Mucosa of descending colon (tissue), 3 donors: ENCODE data around the gene SPEG. TPM values are rescaled to one million over a fixed set of nuclear protein-coding genes. Genes with fewer than 3 reads are reported as not detected.

Experiments
- ATAC-seq: fragments of 200-7000 bp; cut with Tn5 transposase; one replicate; pipeline ENCODE4 v1.9.1; 2020; ENCODE audit warnings: mild to moderate bottlenecking, moderate library complexity
- DNase-seq, 3 donors: peaks; one replicate each; pipeline ENCODE4 v3.0.0-alpha.2; 2020
- H3K36me3 ChIP-seq: fragments of 200-600 bp; one replicate; pipeline ENCODE4 v1.8.0; 2021; ENCODE audit warnings: low read depth, mild to moderate bottlenecking
- H3K4me1 ChIP-seq: fragments of 200-600 bp; one replicate; pipeline ENCODE4 v1.8.0; 2021; ENCODE audit warnings: low read depth, mild to moderate bottlenecking
- H3K4me3 ChIP-seq: fragments of 200-600 bp; one replicate; pipeline ENCODE4 v1.8.0; 2021; ENCODE audit warnings: mild to moderate bottlenecking
- H3K9me3 ChIP-seq: fragments of 200-600 bp; one replicate; pipeline ENCODE4 v1.8.0; 2021; ENCODE audit warnings: mild to moderate bottlenecking
- CTCF ChIP-seq: fragments of 200-600 bp; IDR thresholded peaks from one replicate; pipeline ENCODE4 v1.8.0; 2022; ENCODE audit warnings: antibody characterized with exemption, mild to moderate bottlenecking
- intact Hi-C, 2 donors: fragments of 100-400 bp; cut with DNase I in 1 of 2; cut with micrococcal nuclease in 1 of 2; formaldehyde crosslinking; loops; one replicate each; pipeline versions ENCODE4 v1.11.0 to v1.11.1; 2022; cut with DNase I, micrococcal nuclease
- total RNA-seq, 3 donors: library from RNA; stranded (reverse); fragmentation: NEBNext Ultra II Directional in 2 of 3; extraction: Animal tissue kit (Norgen Biotek cat#: 25700) in 2 of 3; gene quantifications; one replicate each; pipeline versions ENCODE4 v1.2.1 to v1.2.4, GENCODE V29; 2021 to 2023
- donor health status: DM: no; HTN: no; CAD: no; lungs with moderate emphysema.
- donor health status: DM: no; HTN: no; CAD: no.
- donor health status: DM: no; HTN: yes; CAD: no.

Gene SPEG
- total RNA-seq, 3 donors from 2014 or later: 7.9 to 242 (median 22.2) TPM

GRCh38 chr2:219488844-219489194 is 54.2 kb downstream of the SPEG start:
- intact Hi-C loops: no loop called here
- H3K36me3 ChIP-seq: no peaks in the 10 kb centered on the region
- ATAC-seq: no peak
- H3K9me3 ChIP-seq: no peaks in the 10 kb centered on the region
- no peak overlapping the region for H3K4me3 ChIP-seq
- H3K4me1 ChIP-seq: peaks cover 8% of the 10 kb centered on the region
- TF ChIP-seq CTCF: no peak
- DNase-seq: no peak

GRCh38 chr2:219489315-219489714 is 54.7 kb downstream of the SPEG start:
- H3K4me3 ChIP-seq: no peak overlapping the region
- DNase-seq (no peak), ATAC-seq (no peak)
- intact Hi-C loops: no loop called here
- no peak for TF ChIP-seq CTCF
- H3K4me1 ChIP-seq: peaks cover 6% of the 10 kb centered on the region
- H3K36me3 ChIP-seq: no peaks in the 10 kb centered on the region
- H3K9me3 ChIP-seq: no peaks in the 10 kb centered on the region

- Histone ChIP-seq H3K9me3 (no peaks in the 10 kb centered on the region), H3K4me1 (no peaks in the 10 kb centered on the region), H3K4me3 (no peak overlapping the region), H3K36me3 (no peaks in the 10 kb centered on the region)
- TF ChIP-seq CTCF: no peak
- DNase-seq (no peak), ATAC-seq (no peak)
- intact Hi-C loops: no loop called here
These were observed 55.5 kb downstream of the SPEG start for GRCh38 chr2:219490186-219490585.

- intact Hi-C loops: no loop called here
- no peak for TF ChIP-seq CTCF
- H3K4me3 ChIP-seq: no peak overlapping the region
- ATAC-seq (no peak), DNase-seq (no peak)
- no peaks in the 10 kb centered on the region for H3K9me3 ChIP-seq
- no peaks in the 10 kb centered on the region for H3K4me1 ChIP-seq
- no peaks in the 10 kb centered on the region for H3K36me3 ChIP-seq
These were observed 56.0 kb downstream of the SPEG start for GRCh38 chr2:219490600-219491130.

GRCh38 chr2:219491278-219491963 is 56.8 kb downstream of the SPEG start:
- Histone ChIP-seq H3K4me1 (peaks cover under 1% of the 10 kb centered on the region), H3K9me3 (no peaks in the 10 kb centered on the region), H3K4me3 (no peak overlapping the region), H3K36me3 (no peaks in the 10 kb centered on the region)
- ATAC-seq (no peak), DNase-seq (no peak)
- intact Hi-C loops: no loop called here
- TF ChIP-seq CTCF: no peak
